WTC11 (cell line): ENCODE measurements around the gene RTF1. TPM values are rescaled to one million over a fixed set of nuclear protein-coding genes. Genes with fewer than 3 reads are reported as not detected.
A peak's percentile ranks its signal among the peaks of the same experiment; 100 is the strongest.

Source experiments
- ATAC-seq: fragments of 200-7000 bp; cut with Tn5 transposase; 2 replicates; pipeline ENCODE4 v1.10.0; 2021; ENCODE audit warnings: mild to moderate bottlenecking, moderate library complexity
- CTCF ChIA-PET: fragments of 300-600 bp; sonication (Branson Sonifier 250); formaldehyde crosslinking; loops from one replicate; lab custom pipeline; 2021; ENCODE audit warnings: antibody characterized with exemption; lab: Charles Lee
- POLR2A ChIA-PET: fragments of 350-600 bp; sonication (Branson Sonifier 250); formaldehyde crosslinking; loops from one replicate; lab custom pipeline; 2021; ENCODE audit warnings: antibody characterized with exemption; lab: Charles Lee
- DNase-seq: peaks from one replicate; pipeline ENCODE4 v3.0.0; 2021; ENCODE audit warnings: low spot score
- H3K27ac Mint-ChIP-seq: 2 replicates; pipeline ENCODE4 v1.8.0; 2021; ENCODE audit warnings: mixed read lengths
- H3K27me3 Mint-ChIP-seq: 2 replicates; pipeline ENCODE4 v1.8.0; 2021; ENCODE audit warnings: low read depth, mild to moderate bottlenecking, moderate library complexity, mixed read lengths
- H3K36me3 Mint-ChIP-seq: 2 replicates; pipeline ENCODE4 v1.8.0; 2021; ENCODE audit warnings: mixed read lengths
- H3K4me1 Mint-ChIP-seq: 2 replicates; pipeline ENCODE4 v1.8.0; 2022; ENCODE audit warnings: mixed read lengths
- H3K4me3 Mint-ChIP-seq: 2 replicates; pipeline ENCODE4 v1.8.0; 2021; ENCODE audit warnings: mild to moderate bottlenecking, moderate library complexity, mixed read lengths
- H3K9me3 Mint-ChIP-seq: 2 replicates; pipeline ENCODE4 v1.8.0; 2021; ENCODE audit warnings: mixed read lengths
- CREB1 ChIP-seq: sonication (generic); formaldehyde crosslinking; IDR thresholded peaks from 2 replicates; pipeline ENCODE4 v1.8.0; 2023; ENCODE audit warnings: mild to moderate bottlenecking, missing genetic modification reagents
- CREM ChIP-seq: sonication (generic); formaldehyde crosslinking; IDR thresholded peaks from 2 replicates; pipeline ENCODE4 v1.8.1; 2022; ENCODE audit warnings: mild to moderate bottlenecking, missing genetic modification reagents, moderate library complexity
- ESRRA ChIP-seq: sonication (generic); formaldehyde crosslinking; IDR thresholded peaks from 2 replicates; pipeline ENCODE4 v1.8.1; 2022; ENCODE audit warnings: mild to moderate bottlenecking, missing genetic modification reagents, borderline replicate concordance
- ETV6 ChIP-seq: sonication (generic); formaldehyde crosslinking; IDR thresholded peaks from 2 replicates; pipeline ENCODE4 v1.8.1; 2022; ENCODE audit warnings: mild to moderate bottlenecking, missing genetic modification reagents
- MYBL2 ChIP-seq: sonication (generic); formaldehyde crosslinking; IDR thresholded peaks from 2 replicates; pipeline ENCODE4 v1.8.1; 2023; ENCODE audit warnings: mild to moderate bottlenecking, moderate library complexity, missing genetic modification reagents
- NFYB ChIP-seq: sonication (generic); formaldehyde crosslinking; conservative IDR thresholded peaks from 2 replicates; pipeline ENCODE4 v1.8.0; 2022; ENCODE audit warnings: low read depth, missing genetic modification reagents
- RELA ChIP-seq: sonication (generic); formaldehyde crosslinking; IDR thresholded peaks from 2 replicates; pipeline ENCODE4 v1.8.1; 2022; ENCODE audit warnings: missing genetic modification reagents, mild to moderate bottlenecking, borderline replicate concordance
- SOX15 ChIP-seq: fragments of 250-450 bp; sonication (Bioruptor Pico); IDR thresholded peaks from 2 replicates; pipeline ENCODE4 v1.9.0; 2021; ENCODE audit warnings: mild to moderate bottlenecking
- total RNA-seq: library from RNA; stranded (reverse); gene quantifications from 3 replicates; pipeline ENCODE4 v1.2.3, GENCODE V29; 2021
- TF ChIP-seq, protein P1 (sequence below): sonication (generic); formaldehyde crosslinking; IDR thresholded peaks from 2 replicates; pipeline ENCODE4 v1.8.1; 2022; ENCODE audit warnings: mild to moderate bottlenecking, moderate library complexity, missing genetic modification reagents
- TF ChIP-seq, protein P2 (sequence below): fragments of 200-600 bp; IDR thresholded peaks from 2 replicates; pipeline ENCODE4 v1.8.0; 2022; ENCODE audit warnings: antibody characterized with exemption
- TF ChIP-seq, protein P3 (sequence below): sonication (generic); formaldehyde crosslinking; IDR thresholded peaks from 2 replicates; pipeline ENCODE4 v1.8.1; 2022; ENCODE audit warnings: low read depth, missing genetic modification reagents, borderline replicate concordance
- TF ChIP-seq, protein P4 (sequence below): sonication (generic); formaldehyde crosslinking; IDR thresholded peaks from 2 replicates; pipeline ENCODE4 v1.8.0; 2022; ENCODE audit warnings: mild to moderate bottlenecking, missing genetic modification reagents
- TF ChIP-seq, protein P5 (sequence below): sonication (generic); formaldehyde crosslinking; conservative IDR thresholded peaks from 2 replicates; pipeline ENCODE4 v1.8.1; 2022; ENCODE audit warnings: mild to moderate bottlenecking, missing genetic modification reagents
- TF ChIP-seq, protein P6 (sequence below): sonication (generic); formaldehyde crosslinking; IDR thresholded peaks from 2 replicates; pipeline ENCODE4 v1.8.1; 2023; ENCODE audit warnings: mild to moderate bottlenecking, missing genetic modification reagents
- TF ChIP-seq, protein P7 (sequence below): sonication (generic); formaldehyde crosslinking; IDR thresholded peaks from 2 replicates; pipeline ENCODE4 v1.8.0; 2023; ENCODE audit warnings: missing genetic modification reagents, mild to moderate bottlenecking, borderline replicate concordance

The RTF1 gene
- total RNA-seq, 1 experiment from 2014 or later: 52.3 TPM

DNA sequence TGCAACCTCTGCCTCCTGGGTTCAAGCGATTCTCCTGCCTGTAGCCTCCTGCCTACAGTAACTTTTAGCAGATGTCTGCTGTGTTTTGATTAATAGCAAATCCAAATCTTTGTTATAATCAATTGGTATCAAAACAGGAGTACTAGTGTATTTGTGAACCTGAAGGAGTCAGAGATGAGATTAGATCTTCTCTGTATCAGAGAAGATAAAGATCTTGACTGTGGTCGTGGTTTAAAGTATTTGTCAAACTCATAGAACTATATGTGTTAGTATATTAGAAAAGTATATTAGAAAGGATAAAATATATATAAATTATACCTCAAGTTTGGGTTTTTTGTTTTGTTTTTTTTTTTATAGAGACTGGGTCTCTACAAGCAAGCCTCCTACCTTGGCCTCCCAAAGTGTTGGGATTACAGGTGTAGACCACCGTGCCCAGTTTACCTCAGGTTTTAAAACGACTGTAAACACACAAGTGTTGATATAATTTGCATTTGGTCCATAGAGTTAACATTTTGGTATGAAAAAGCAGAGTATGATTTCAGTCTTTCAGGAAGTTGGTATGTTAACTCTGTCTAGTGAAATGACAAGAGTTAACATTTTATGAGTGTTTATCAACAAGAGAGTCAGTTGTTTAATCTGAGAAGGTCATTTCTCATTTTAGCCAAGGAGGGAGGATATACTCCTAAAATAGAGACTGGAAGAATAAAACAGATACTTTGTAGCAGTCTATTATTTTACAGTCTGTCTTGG is 18.3 kb downstream of the RTF1 start (continued):
- TF ChIP-seq, protein P1, sequence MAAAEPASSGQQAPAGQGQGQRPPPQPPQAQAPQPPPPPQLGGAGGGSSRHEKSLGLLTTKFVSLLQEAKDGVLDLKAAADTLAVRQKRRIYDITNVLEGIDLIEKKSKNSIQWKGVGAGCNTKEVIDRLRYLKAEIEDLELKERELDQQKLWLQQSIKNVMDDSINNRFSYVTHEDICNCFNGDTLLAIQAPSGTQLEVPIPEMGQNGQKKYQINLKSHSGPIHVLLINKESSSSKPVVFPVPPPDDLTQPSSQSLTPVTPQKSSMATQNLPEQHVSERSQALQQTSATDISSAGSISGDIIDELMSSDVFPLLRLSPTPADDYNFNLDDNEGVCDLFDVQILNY (CRISPR knock-in tag): no peak
- TF ChIP-seq, protein P2, sequence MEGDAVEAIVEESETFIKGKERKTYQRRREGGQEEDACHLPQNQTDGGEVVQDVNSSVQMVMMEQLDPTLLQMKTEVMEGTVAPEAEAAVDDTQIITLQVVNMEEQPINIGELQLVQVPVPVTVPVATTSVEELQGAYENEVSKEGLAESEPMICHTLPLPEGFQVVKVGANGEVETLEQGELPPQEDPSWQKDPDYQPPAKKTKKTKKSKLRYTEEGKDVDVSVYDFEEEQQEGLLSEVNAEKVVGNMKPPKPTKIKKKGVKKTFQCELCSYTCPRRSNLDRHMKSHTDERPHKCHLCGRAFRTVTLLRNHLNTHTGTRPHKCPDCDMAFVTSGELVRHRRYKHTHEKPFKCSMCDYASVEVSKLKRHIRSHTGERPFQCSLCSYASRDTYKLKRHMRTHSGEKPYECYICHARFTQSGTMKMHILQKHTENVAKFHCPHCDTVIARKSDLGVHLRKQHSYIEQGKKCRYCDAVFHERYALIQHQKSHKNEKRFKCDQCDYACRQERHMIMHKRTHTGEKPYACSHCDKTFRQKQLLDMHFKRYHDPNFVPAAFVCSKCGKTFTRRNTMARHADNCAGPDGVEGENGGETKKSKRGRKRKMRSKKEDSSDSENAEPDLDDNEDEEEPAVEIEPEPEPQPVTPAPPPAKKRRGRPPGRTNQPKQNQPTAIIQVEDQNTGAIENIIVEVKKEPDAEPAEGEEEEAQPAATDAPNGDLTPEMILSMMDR: no peak
- TF ChIP-seq, protein P3, sequence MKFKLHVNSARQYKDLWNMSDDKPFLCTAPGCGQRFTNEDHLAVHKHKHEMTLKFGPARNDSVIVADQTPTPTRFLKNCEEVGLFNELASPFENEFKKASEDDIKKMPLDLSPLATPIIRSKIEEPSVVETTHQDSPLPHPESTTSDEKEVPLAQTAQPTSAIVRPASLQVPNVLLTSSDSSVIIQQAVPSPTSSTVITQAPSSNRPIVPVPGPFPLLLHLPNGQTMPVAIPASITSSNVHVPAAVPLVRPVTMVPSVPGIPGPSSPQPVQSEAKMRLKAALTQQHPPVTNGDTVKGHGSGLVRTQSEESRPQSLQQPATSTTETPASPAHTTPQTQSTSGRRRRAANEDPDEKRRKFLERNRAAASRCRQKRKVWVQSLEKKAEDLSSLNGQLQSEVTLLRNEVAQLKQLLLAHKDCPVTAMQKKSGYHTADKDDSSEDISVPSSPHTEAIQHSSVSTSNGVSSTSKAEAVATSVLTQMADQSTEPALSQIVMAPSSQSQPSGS (CRISPR knock-in tag): no peak
- no peak for TF ChIP-seq MYBL2 (CRISPR knock-in tag)

DNA sequence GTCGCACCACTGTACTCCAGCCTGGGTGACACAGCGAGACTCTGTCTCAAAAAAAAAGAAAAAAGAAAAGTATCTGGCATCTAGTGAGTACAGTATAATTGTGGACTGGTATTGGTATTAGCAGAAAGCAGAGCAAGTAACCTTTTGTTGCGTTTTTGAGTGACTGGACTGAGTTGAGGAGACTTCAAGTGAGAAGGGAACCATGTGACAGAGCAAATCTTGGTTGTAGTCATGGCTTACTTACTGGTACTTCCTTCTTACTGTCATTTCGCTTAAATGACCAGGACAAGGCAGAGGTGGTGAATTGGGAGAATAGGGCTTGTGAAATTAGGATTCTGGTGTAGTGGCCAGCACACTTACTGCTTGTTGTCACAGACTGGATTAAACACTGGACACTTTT is 20.6 kb downstream of the RTF1 start:
- ChIA-PET CTCF (no interaction called here), POLR2A (no interaction called here)
- TF ChIP-seq CREM (CRISPR knock-in tag) (no peak), SOX15 (CRISPR knock-in tag) (no peak), NFYB (CRISPR knock-in tag) (no peak), CREB1 (no peak), ESRRA (CRISPR knock-in tag) (no peak), ETV6 (CRISPR knock-in tag) (no peak), RELA (CRISPR knock-in tag) (no peak)
- TF ChIP-seq, protein P1 (CRISPR knock-in tag): no peak
- TF ChIP-seq, protein P4, sequence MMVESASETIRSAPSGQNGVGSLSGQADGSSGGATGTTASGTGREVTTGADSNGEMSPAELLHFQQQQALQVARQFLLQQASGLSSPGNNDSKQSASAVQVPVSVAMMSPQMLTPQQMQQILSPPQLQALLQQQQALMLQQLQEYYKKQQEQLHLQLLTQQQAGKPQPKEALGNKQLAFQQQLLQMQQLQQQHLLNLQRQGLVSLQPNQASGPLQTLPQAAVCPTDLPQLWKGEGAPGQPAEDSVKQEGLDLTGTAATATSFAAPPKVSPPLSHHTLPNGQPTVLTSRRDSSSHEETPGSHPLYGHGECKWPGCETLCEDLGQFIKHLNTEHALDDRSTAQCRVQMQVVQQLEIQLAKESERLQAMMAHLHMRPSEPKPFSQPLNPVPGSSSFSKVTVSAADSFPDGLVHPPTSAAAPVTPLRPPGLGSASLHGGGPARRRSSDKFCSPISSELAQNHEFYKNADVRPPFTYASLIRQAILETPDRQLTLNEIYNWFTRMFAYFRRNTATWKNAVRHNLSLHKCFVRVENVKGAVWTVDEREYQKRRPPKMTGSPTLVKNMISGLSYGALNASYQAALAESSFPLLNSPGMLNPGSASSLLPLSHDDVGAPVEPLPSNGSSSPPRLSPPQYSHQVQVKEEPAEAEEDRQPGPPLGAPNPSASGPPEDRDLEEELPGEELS: no peak
- TF ChIP-seq, protein P3 (CRISPR knock-in tag): no peak
- TF ChIP-seq, protein P5, sequence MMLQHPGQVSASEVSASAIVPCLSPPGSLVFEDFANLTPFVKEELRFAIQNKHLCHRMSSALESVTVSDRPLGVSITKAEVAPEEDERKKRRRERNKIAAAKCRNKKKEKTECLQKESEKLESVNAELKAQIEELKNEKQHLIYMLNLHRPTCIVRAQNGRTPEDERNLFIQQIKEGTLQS (CRISPR knock-in tag): no peak
- TF ChIP-seq, protein P6, sequence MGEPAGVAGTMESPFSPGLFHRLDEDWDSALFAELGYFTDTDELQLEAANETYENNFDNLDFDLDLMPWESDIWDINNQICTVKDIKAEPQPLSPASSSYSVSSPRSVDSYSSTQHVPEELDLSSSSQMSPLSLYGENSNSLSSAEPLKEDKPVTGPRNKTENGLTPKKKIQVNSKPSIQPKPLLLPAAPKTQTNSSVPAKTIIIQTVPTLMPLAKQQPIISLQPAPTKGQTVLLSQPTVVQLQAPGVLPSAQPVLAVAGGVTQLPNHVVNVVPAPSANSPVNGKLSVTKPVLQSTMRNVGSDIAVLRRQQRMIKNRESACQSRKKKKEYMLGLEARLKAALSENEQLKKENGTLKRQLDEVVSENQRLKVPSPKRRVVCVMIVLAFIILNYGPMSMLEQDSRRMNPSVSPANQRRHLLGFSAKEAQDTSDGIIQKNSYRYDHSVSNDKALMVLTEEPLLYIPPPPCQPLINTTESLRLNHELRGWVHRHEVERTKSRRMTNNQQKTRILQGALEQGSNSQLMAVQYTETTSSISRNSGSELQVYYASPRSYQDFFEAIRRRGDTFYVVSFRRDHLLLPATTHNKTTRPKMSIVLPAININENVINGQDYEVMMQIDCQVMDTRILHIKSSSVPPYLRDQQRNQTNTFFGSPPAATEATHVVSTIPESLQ: no peak
- TF ChIP-seq, protein P7, sequence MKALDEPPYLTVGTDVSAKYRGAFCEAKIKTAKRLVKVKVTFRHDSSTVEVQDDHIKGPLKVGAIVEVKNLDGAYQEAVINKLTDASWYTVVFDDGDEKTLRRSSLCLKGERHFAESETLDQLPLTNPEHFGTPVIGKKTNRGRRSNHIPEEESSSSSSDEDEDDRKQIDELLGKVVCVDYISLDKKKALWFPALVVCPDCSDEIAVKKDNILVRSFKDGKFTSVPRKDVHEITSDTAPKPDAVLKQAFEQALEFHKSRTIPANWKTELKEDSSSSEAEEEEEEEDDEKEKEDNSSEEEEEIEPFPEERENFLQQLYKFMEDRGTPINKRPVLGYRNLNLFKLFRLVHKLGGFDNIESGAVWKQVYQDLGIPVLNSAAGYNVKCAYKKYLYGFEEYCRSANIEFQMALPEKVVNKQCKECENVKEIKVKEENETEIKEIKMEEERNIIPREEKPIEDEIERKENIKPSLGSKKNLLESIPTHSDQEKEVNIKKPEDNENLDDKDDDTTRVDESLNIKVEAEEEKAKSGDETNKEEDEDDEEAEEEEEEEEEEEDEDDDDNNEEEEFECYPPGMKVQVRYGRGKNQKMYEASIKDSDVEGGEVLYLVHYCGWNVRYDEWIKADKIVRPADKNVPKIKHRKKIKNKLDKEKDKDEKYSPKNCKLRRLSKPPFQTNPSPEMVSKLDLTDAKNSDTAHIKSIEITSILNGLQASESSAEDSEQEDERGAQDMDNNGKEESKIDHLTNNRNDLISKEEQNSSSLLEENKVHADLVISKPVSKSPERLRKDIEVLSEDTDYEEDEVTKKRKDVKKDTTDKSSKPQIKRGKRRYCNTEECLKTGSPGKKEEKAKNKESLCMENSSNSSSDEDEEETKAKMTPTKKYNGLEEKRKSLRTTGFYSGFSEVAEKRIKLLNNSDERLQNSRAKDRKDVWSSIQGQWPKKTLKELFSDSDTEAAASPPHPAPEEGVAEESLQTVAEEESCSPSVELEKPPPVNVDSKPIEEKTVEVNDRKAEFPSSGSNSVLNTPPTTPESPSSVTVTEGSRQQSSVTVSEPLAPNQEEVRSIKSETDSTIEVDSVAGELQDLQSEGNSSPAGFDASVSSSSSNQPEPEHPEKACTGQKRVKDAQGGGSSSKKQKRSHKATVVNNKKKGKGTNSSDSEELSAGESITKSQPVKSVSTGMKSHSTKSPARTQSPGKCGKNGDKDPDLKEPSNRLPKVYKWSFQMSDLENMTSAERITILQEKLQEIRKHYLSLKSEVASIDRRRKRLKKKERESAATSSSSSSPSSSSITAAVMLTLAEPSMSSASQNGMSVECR: no peak
- no peak overlapping the region for H3K4me3 Mint-ChIP-seq
- peak overlapping the region; percentile 20; the same call in 1 of the 2 replicates for H3K27ac Mint-ChIP-seq
- no peak for ATAC-seq
- no peaks in the 10 kb centered on the region for H3K27me3 Mint-ChIP-seq
- H3K36me3 Mint-ChIP-seq: peaks cover 30% of the 10 kb centered on the region
- H3K9me3 Mint-ChIP-seq: no peaks in the 10 kb centered on the region
- DNase-seq: no peak
- H3K4me1 Mint-ChIP-seq: no peaks in the 10 kb centered on the region
